GM12892 (cell line): ENCODE data around the gene ZBTB38.

Experiments
- POLR2A ChIP-seq: IDR thresholded peaks from 2 replicates; pipeline ENCODE4 v1.6.1; 2011; ENCODE audit warnings: low read depth, low read length, control low read depth
- POLR2AphosphoS5 ChIP-seq: IDR thresholded peaks from 2 replicates; pipeline ENCODE4 v1.6.1; 2011; ENCODE audit warnings: low read depth, low read length, control low read depth

DNA sequence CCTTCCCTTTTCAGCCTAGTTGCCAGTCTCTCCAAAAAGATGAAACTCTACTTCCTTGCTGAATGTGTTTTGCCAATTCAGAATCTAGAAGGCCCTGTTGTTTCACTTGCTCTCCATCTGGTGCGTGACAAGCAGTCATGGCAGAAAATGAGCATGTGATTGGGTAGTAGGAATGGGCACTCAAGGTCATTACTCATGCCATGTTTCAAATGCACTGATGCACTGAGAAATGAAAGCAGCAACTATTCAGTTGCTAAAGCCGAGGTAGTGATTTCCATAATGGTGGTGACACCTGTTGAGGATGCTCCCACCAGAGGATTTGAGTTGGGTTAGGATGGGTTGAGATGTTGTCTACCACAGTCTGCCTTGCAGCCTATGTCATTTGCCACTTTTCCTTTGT, 12.7 kb downstream of the ZBTB38 start:
- no peak for TF ChIP-seq POLR2AphosphoS5
- peak; percentile 64; the same call in 1 of the 2 replicates for TF ChIP-seq POLR2A
